HUES48 (cell line): Measurements from ENCODE around the gene RFX2.

ENCODE experiments used
- H3K27ac ChIP-seq: one replicate; pipeline ENCODE4 v1.7.0; 2013; ENCODE audit warnings: low read depth, low read length, inconsistent platforms
- H3K27me3 ChIP-seq: 2 replicates; pipeline ENCODE4 v1.6.1; 2013; ENCODE audit warnings: mild to moderate bottlenecking, low read length; ENCODE audit not compliant: control insufficient read depth, insufficient read depth
- H3K36me3 ChIP-seq: 2 replicates; pipeline ENCODE4 v1.6.1; 2013; ENCODE audit warnings: low read length; ENCODE audit not compliant: control insufficient read depth, insufficient read depth
- H3K4me1 ChIP-seq: 2 replicates; pipeline ENCODE4 v1.6.1; 2013; ENCODE audit warnings: mild to moderate bottlenecking, low read length; ENCODE audit not compliant: control insufficient read depth, insufficient read depth
- H3K4me3 ChIP-seq: 2 replicates; pipeline ENCODE4 v1.5.1; 2013; ENCODE audit warnings: mild to moderate bottlenecking, low read depth, low read length
- H3K9ac ChIP-seq: 2 replicates; pipeline ENCODE4 v1.6.1; 2013; ENCODE audit warnings: mild to moderate bottlenecking, low read depth, low read length, moderate library complexity
- H3K9me3 ChIP-seq: 2 replicates; pipeline ENCODE4 v1.6.1; 2013; ENCODE audit warnings: low read length; ENCODE audit not compliant: control insufficient read depth, insufficient read depth

RFX2 gene

GRCh38 chr19:5950741-5951140 lies 159.6 kb downstream of the RFX2 start:
- H3K4me1 ChIP-seq, result peaks cover 74% of the 10 kb centered on the region
- peak overlapping the region; percentile 59 for H3K27ac ChIP-seq
- H3K4me3 ChIP-seq, result no peak overlapping the region
- H3K9ac ChIP-seq, result no peak overlapping the region
- H3K27me3 ChIP-seq, result no peaks in the 10 kb centered on the region
- no peaks in the 10 kb centered on the region for H3K9me3 ChIP-seq
- peaks cover 9% of the 10 kb centered on the region; the same call in 1 of the 2 replicates for H3K36me3 ChIP-seq

- Histone ChIP-seq H3K27ac (no peak overlapping the region), H3K4me3 (no peak overlapping the region), H3K9me3 (no peaks in the 10 kb centered on the region), H3K9ac (no peak overlapping the region), H3K36me3 (peaks cover 9% of the 10 kb centered on the region; the same call in 1 of the 2 replicates), H3K27me3 (no peaks in the 10 kb centered on the region), H3K4me1 (peaks cover 73% of the 10 kb centered on the region)
These were observed 160.5 kb downstream of the RFX2 start for GRCh38 chr19:5949792-5950305.

GRCh38 chr19:5948752-5949564 lies 161.3 kb downstream of the RFX2 start:
- H3K36me3 ChIP-seq, result peaks cover 9% of the 10 kb centered on the region; the same call in 1 of the 2 replicates
- peaks cover 64% of the 10 kb centered on the region for H3K4me1 ChIP-seq
- no peaks in the 10 kb centered on the region for H3K27me3 ChIP-seq
- H3K4me3 ChIP-seq, result no peak overlapping the region
- H3K9me3 ChIP-seq, result no peaks in the 10 kb centered on the region
- H3K27ac ChIP-seq, result no peak overlapping the region
- no peak overlapping the region for H3K9ac ChIP-seq

GRCh38 chr19:5947435-5947834 lies 162.9 kb downstream of the RFX2 start:
- peaks cover 9% of the 10 kb centered on the region; the same call in 1 of the 2 replicates for H3K36me3 ChIP-seq

GRCh38 chr19:5943623-5944022 lies 166.7 kb downstream of the RFX2 start:
- H3K27ac ChIP-seq, result no peak overlapping the region
- peaks cover 24% of the 10 kb centered on the region for H3K36me3 ChIP-seq
- H3K27me3 ChIP-seq, result no peaks in the 10 kb centered on the region
- H3K9ac ChIP-seq, result no peak overlapping the region
- no peak overlapping the region for H3K4me3 ChIP-seq
- H3K4me1 ChIP-seq, result peaks cover 11% of the 10 kb centered on the region
- no peaks in the 10 kb centered on the region for H3K9me3 ChIP-seq

More at GRCh38 chr19:5947435-5947834, 162.9 kb downstream of the RFX2 start:
- Histone ChIP-seq H3K27ac (no peak overlapping the region), H3K27me3 (no peaks in the 10 kb centered on the region), H3K9ac (no peak overlapping the region), H3K9me3 (no peaks in the 10 kb centered on the region), H3K4me1 (peaks cover 49% of the 10 kb centered on the region), H3K4me3 (no peak overlapping the region)
